GM18511 (cell line): Measurements from ENCODE around the gene MRPL30.
"Not testable (repeated sequence)": the region's sequence is repeated elsewhere in the genome, so short reads cannot be mapped to it uniquely, and the experiment has no call there.

Experiments used
- ATAC-seq: cut with Tn5 transposase; IDR thresholded peaks from one replicate; pipeline ENCODE4 v1.9.1; 2021; ENCODE audit warnings: mild to moderate bottlenecking, moderate library complexity; ENCODE audit not compliant: unreplicated experiment

Gene MRPL30

DNA sequence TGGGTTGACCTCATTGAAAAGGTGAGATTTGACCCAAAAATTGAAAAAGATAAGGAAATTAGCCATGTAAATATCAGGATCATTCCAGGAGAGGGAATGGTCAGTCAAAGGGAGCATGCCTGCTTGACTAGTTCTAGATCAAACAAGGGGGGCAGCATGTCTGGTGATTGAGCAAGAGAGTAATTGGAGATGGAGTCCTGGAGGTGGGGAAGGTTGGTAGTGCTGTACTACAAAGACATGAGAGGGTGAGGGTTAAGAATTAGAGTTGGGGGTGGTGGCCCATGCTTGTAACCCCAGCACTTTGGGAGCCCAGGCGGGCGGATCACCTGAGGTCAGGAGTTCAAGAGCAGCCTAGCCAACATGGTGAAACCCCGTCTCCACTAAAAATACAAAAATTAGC lies 2.0 kb downstream of the MRPL30 start:
- no peak for ATAC-seq

DNA sequence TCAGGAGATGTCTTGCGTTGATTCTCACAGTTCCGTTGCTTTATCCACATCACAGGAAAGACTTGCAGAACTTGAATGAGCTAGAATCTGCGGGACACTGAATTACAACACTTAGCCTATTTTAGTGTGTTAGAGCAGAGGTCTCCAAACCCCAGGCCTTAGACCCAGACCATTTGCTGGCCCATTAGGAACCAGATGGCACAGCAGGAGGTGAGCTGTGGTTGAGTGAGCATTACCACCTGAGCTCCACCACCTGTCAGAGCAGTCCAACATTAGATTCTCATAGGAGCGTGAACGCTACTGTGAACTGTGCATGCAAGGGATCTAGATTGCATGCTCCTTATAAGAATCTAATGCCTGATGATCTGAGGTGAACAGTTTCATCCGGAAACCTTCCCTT lies 3.8 kb downstream of the MRPL30 start:
- ATAC-seq = no peak

DNA sequence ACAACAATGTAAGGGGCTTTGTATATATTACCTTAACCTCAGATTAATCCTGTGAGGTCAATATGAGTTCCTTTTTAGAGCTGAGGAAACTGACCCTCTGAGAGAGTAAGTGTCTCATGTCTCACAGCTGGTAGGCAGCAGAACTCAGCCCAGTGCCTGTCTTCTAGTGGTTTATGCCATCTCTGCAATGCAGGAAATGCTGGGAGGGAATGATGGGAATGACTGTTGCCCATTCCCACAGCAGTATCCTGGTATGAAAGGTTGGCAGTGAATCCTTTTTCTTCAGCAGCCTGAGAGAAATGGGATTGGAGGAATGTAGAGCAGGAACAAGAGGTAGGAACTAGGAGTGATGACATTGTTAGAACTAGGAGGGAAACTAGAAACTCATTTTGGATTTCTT lies 6.0 kb downstream of the MRPL30 start:
- ATAC-seq = no peak

DNA sequence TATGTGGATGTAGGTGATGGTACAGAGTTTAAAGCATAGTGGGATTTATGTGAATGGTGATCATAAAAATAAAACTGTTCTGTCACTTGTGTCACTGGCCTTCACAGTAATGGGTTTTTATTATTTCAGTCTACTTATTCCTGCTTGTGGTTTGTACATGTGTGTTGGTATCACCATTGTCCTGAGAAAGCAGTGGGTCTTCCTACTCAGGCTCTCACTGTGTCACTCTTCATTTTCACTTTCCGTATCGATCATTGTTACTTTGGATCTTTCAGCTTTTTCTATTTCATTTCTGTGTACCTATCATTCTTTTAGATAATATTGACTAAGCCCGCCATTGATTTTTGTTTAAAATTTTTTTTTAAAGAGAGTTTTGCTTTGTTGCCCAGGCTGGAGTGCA lies 7.4 kb downstream of the MRPL30 start:
- no peak for ATAC-seq

DNA sequence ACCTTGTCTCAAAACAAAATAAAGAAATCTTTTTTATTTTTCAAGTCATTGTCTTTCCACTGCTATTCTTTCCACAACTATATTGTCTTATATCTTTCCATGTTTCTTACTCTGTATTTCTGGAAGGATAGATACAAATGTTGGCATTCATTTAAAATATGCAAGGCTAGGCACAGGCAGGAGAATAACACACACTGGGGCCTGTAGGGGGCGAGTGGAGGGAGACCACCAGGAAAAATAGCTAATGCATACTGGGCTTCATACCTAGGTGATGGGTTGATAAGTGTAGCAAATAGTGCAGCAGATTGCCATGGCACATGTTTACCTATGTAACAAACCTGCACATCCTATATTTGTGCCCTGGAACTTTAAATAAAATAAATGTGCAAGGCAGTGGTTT lies 9.6 kb downstream of the MRPL30 start:
- no peak for ATAC-seq

DNA sequence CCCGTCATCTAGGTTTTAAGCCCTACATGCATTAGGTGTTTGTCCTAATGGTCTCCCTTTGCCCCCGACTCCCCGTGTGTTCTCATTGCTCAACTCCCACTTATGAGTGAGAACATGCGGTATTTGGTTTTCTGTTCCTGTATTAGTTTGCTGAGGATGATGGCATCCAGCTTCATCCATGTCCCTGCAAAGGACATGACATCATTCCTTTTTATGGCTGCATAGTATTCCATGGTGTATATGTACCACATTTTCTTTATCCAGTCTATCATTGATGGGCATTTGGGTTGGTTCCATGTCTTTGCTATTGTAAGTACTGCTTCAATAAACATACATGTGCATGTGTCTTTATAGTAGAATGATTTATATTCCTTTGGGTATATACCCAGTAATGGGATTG lies 11.4 kb downstream of the MRPL30 start:
- ATAC-seq = not testable (repeated sequence)

DNA sequence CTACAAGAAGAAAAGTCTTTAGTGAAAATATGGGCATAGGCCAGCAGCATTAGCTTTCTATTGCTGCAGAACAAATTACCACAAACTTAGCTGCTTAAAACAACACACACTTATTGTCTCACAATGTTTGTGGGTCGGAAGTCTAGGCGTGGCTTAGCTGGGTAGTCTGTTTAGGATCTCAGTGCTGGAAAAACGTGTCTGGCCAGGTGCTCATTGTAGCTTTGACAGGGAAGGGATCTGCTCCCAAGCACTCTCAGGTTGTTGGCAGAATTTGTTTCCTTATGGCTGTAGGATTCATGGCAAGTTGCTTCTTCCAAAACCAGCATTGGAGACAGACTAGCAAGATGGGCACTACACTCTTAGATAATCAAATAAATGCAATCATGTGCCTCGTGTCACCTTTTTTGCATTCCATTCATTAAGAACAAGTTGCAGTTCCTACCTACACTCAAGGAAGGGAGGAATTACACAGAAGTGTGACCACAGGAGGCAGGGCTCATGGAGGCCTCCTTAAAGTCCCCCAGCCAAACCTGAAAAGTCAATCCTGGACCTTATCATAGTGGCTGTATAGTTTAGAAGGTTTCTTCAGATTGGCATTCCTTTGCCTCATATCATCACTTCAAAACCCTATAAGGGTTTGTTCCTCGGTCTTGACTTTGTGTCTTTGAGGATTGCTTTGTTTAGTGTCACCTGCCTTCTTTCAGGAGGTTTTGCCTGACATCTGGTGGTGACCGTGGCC lies 17.3 kb downstream of the MRPL30 start:
- no peak for ATAC-seq

DNA sequence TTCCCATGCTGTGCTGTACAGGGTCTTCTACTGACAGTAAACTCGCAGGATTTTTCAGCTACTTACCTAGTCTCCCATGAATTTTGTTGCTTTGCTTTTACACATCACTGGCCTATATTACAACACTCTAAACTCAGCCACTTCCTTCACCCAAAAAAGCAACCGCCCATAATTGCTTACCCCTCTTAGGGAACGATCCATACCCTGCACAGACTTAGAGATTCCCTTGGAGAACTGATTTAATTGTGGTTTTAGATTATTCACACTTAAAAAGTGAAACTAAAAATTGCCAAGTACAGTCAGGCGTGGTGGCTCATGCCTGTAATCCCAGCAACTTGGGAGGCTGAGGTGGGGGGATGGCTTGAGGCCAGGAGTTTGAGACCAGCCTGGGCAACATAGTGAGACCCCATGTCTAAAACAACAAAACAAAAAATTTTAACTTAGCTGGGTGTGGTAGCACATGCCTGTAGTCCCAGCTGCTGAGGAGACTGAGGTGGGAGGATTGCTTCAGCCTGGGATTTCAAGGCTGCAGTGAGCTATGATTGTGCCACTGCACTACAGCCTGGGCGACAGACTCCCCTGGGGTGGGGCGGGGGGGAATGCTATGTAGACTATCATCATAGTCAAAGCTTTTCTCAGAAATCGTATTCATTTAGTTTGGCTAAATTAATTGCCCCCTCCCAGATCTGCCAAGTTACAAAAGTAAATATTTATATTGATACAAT lies 19.3 kb downstream of the MRPL30 start:
- ATAC-seq = no peak

DNA sequence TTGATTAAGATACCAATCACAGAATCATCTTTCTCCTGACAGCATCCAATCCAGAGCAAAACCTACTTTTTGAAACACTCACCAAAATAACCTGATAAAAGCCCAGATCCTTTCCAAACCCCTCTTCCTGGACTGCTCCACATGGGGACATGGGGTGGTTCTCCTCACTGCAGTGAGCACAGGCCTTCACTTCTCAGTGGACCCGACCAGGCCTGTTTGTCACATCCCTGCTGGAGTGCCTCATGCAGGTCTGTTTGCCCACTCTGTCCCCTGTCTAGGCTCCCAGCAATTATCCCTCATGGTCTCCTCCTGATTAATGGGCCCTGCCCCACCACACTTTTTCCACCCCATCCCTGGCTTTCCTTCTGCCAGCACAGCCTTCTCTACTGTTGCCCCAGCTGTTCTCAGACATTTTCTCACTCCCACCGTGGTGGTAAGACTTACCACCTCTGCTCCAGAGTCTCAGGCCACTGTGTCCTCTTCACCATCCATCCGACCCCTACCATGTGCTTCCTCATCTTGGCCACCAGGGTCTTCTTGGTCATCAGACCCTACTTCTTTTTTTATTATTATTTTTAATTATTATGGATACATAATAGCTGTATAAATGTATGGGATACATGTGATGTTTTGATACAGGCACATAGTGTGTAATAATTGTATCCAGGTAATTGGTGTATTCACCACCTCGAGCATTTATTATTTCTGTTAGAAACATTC lies 21.1 kb downstream of the MRPL30 start:
- no peak for ATAC-seq

DNA sequence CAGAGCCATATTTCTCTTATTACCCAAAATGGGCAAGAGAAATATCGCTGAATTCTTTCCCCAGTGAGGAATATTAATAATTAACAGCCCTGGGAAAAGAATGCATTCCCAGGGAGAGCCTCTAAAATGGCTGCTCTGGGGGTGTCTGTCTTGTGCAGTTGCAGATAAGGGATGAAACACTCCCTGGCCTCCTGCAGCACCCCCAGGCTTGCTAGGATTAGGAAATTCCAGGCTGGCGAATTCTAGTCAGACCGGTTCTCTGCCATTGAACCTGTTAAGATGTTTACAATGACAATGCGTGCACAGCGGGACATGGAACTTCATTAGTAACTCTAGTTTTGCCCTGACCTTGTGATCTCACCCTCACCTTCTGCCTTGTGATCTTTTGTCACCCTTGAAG lies 24.5 kb downstream of the MRPL30 start:
- no peak for ATAC-seq

DNA sequence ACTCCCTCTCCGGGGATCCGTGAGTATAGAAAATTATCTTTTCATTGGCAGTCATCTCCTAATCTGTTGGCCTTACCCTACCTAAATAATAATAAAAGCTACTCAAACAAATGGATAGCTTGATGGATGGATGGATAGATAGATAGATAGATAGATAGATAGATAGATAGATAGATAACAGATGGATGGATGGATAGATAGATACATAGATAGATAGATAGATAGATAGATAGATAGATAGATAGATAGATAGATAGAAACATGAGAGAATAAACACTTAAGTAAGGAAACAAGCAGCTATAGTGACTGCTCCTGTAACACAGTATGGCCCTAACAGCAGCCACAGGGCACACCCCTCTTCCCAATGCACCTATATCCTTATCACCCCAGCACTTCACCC lies 35.1 kb downstream of the MRPL30 start:
- ATAC-seq = no peak

DNA sequence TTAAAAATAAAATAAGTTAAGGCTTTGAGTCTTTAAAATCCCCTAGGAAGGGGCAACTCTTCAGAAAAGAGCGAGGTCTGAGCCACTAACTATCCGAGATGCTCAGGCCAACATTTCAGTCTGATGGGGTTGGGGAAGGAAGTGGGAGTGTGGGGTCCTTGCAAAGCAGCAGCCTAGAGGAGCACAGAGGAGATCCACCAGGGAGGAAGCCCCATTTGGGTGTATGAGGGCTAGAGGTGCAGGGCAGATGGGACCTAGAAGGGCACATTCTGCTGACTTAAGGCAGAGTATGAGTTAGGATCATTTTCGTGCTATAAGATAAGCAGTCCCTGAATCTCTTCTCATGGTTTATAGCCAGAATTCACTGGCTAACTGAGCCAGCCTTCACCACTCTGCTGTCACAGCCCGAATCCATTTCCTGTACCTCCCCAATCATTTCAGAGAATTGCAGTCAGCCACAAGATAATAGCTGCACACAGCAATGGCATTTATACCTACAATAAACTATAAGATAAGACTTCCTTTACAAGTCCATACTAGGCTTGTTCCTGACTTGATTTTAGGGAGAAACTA lies 37.0 kb downstream of the MRPL30 start:
- no peak for ATAC-seq

DNA sequence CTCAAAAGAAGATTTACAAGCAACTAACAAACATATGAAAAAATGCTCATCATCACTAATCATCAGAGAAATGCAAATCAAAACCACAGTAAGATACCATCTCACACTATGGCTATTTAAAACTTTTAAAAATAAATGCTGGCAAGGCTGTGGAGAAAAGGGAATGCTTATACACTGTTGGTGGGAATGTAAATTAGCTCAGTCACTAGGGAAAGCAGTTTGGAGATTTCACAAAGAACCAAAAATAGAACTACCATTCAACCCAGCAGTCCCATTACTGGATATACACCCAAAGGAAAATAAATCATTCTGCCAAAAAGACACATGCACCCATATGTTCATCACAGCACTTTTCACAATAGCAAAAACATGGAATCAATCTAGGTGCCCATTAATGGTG lies 52.2 kb downstream of the MRPL30 start:
- ATAC-seq = not testable (repeated sequence)

DNA sequence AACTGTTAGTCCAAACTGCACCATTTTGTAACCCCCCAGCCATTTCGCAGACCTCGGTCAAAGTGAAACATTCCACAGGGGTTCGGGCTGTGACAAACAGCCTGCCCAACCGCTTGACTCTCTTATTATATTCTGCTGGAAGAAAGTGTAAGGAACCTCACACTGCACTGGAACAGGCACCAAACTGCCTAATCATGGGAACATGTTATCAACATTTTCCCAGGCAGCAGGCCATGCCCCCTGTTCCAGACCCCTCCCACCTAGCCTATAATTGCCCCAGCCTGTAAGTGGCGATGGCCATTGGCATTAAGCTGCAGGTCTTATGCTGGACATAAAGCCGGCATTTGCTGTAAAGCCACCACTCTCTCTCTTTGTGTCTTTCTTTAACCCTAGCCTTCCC lies 57.6 kb downstream of the MRPL30 start:
- ATAC-seq = no peak

DNA sequence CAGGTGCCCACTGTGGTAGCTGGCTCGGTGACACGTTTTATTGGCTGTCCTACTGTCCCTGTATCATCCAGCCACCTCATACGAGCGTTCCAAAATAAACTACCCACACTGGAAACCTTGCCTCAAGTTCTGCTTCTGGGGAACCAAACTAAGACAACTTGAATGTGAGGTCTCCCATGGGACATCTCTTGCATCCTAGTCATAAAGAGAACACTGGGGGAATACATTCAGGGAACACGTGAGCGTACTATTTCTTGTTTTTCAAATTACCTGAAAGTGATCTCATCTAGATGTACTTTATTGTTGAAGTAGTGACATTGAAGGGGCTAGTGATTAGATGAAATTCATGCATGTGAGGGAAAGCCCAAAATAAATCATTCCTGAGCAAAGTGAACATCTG lies 59.4 kb downstream of the MRPL30 start:
- no peak for ATAC-seq

DNA sequence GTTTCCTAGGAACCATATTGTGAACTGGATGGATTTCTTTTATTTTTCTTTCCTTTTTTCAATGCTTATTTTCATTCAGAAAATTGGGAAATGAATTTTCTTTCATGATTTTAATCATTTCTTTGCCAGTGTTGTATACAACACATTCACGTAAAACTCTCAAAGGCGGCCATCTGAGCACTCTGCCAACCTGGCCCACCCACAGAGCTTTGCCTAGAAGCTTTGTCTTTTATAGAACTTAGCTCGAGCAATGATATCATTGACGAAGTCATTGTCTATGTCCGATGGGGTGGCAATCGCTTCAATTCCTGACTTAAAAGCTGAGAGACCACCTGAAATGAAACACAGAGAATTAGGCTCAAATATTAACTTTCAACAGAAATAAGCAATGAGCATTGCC lies 61.2 kb downstream of the MRPL30 start:
- no peak for ATAC-seq
